SKM-1 treated with dmso at 0.1 percent for 144 hours (cell line): ENCODE results near the gene MTERF2.

Experiments
- DNase-seq: peaks from one replicate; lab custom pipeline; 2025; ENCODE audit not compliant: unreplicated experiment; lab: John Stamatoyannopoulos, UW

Gene MTERF2

GRCh38 chr12:106954462-106955376 is 32.2 kb downstream of the MTERF2 start:
- no peak for DNase-seq

GRCh38 chr12:106953352-106954250 is 33.3 kb downstream of the MTERF2 start:
- DNase-seq = no peak

DNA sequence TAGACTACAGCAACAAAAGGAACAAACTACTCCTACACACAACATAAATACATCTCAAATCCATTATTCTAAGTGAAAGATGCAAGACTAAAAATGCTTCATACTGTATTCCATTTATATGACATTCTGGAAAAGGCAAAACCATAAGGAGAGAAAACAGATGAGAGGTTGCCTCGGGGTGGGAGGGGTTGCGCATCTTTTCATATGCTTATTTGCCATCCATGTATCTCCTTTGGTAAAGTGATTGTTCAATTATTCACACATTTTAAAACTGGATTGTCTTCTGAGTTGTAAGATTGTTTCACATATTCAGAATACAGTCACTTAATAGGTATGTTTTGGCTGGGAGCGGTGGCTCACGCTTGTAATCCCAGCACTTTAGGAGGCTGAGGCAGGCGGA is 36.4 kb downstream of the MTERF2 start:
- no peak for DNase-seq

DNA sequence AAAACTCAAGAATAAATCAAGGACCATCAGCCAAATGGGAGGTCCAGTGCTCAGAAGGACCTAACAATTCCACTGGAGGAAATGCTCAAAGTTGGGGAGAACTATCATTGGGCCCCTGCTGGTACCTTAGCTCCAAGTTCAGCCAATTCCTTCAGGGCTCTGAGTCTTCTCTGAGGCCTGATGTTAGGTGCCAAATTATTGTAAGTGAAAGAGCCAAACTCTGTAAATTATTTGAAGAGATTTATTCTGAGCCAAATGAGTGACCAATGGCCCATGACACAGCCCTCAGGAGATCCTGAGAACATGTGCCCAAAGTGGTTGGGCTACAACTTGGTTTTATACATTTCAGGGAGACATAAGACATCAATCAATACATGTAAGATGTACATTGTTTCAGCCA is 39.5 kb downstream of the MTERF2 start:
- DNase-seq = no peak

- DNase-seq = no peak
Observed at GRCh38 chr12:106945261-106945851, 41.6 kb downstream of the MTERF2 start.

- no peak for DNase-seq
Observed at GRCh38 chr12:106942775-106943174, 44.2 kb downstream of the MTERF2 start.

DNA sequence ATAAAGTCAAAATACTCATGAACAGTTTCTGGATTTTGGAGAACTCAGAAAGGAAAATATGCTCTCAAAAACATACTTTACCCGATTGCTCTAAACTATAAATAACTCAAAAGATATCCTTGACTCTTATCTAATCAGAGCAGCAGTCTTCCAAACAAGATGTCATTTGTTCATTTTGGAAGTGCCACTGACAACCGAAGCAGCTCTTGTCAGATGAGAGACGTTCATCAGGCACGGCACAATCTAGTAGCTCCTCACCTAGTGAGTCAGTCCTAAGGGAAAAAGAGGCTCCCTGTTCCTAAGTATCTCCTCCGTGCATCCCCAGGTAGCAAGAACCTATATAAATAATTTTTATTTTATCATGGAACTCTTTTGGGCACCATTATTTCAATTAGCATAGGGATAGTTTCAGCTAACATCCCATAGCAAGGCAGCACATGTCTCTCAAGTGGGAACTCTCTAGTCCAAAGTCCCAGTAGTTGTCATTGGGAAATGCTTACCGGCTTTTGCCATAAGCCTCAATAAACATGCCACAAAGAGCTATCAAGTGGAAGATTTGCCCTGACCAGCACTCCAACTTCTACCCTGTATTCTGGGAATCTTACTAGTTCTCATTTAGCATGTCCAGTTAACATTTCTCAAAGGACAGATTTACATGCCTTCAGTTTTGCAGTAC is 45.3 kb downstream of the MTERF2 start:
- DNase-seq = no peak

DNA sequence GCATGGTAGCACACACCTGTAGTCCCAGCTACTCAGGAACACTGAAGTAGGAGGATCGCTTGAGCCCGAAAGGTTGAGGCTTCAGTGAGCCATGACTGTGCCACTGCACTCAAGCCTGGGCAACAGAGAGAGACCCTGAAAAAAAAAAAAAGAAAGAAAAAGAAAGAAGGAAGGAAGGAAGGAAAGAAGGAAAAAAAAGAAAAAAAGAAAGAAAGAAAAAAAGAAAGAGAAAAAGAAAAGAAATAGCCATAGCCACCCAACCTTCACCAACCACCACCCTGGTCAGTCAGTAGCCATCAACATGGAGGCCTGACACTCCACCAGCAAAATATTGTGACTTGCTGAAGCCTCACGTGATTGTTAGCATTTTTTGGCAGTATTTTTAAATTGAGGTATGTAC is 52.7 kb downstream of the MTERF2 start:
- no peak for DNase-seq
